Retinal pigment epithelial cell (primary cell): ENCODE data around the gene VAV3.

Experiments used
- DNase-seq: peaks from one replicate; pipeline ENCODE4 v3.0.0-alpha.2; 2010; ENCODE audit warnings: low read depth
- H3K4me3 ChIP-seq: 2 replicates; pipeline ENCODE4 v1.5.1; 2011; ENCODE audit warnings: mild to moderate bottlenecking, low read length, control low read depth, moderate library complexity
- CTCF ChIP-seq: conservative IDR thresholded peaks from 2 replicates; pipeline ENCODE4 v1.5.1; 2011; ENCODE audit warnings: low read depth, low read length, control low read depth, inconsistent platforms

The VAV3 gene

GRCh38 chr1:107563441-107563840 lies 401.5 kb downstream of the VAV3 start:
- TF ChIP-seq CTCF: no peak
- DNase-seq: no peak
- no peak overlapping the region for H3K4me3 ChIP-seq

- no peak for DNase-seq
- TF ChIP-seq CTCF: no peak
- no peak overlapping the region for H3K4me3 ChIP-seq
Observed at GRCh38 chr1:107559881-107560280, 405.1 kb downstream of the VAV3 start.

DNA sequence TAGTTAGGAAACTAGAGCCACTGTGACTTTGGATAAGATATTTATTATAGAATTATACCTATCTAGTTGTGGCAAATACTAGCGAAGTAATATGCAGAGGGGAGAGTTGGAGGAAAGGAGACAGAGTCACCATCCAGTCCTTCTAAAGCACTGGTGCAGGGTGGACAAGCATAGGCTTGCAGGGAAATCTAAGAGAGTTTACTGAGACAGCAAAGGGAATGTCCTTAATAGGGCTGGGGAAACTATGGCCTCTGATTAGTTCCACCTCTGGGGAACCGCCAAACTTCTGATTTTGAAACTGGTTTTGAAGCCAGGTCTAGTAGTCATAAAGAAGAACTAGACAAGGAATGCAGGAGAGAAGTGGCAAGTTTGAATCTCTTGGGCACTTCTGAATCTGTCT lies 407.9 kb downstream of the VAV3 start:
- no peak for TF ChIP-seq CTCF
- no peak for DNase-seq
- no peak overlapping the region for H3K4me3 ChIP-seq

DNA sequence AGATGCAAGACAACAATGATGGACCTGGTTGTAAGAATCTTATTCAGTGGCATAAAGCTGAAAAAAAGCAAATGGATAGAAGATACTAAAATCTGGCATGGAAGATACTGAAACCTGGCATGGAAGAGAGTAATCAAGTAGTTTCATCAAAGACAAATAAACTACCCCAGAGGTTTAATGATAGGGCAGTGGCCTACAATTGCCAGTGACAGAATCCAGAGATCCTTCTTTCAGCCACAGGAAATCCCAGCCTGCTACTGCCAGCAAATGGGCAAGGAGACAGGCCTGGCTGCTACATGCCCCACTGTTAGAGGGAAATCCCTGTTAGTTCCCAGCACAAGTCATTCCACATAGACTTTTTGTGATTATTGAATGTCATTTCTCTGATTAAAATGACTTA lies 409.4 kb downstream of the VAV3 start:
- H3K4me3 ChIP-seq: no peak overlapping the region
- no peak for DNase-seq
- no peak for TF ChIP-seq CTCF

- H3K4me3 ChIP-seq: no peak overlapping the region
- no peak for DNase-seq
- TF ChIP-seq CTCF: no peak
Observed at GRCh38 chr1:107552781-107553180, 412.2 kb downstream of the VAV3 start.

- H3K4me3 ChIP-seq: no peak overlapping the region
- TF ChIP-seq CTCF: no peak
- DNase-seq: no peak
Observed at GRCh38 chr1:107551456-107551855, 413.5 kb downstream of the VAV3 start.

DNA sequence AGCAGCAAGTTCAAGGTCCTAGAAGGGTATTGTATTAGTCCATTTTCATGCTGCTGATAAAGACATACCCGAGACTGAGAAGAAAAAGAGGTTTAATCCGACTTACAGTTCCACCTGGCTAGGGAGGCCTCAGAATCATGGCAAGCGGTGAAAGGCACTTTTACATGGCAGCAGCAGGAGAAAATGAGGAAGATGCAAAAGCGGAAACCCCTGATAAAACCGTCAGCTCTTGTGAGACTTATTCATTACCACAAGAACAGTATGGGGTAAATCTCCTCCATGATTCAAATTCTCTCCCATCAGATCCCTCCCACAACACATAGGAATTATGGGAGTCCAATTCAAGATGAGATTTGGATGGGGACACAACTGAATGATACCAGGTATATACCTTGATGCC lies 414.6 kb downstream of the VAV3 start:
- no peak for TF ChIP-seq CTCF
- no peak overlapping the region for H3K4me3 ChIP-seq
- no peak for DNase-seq
